ENCODE results near the gene FGF1.

DNA sequence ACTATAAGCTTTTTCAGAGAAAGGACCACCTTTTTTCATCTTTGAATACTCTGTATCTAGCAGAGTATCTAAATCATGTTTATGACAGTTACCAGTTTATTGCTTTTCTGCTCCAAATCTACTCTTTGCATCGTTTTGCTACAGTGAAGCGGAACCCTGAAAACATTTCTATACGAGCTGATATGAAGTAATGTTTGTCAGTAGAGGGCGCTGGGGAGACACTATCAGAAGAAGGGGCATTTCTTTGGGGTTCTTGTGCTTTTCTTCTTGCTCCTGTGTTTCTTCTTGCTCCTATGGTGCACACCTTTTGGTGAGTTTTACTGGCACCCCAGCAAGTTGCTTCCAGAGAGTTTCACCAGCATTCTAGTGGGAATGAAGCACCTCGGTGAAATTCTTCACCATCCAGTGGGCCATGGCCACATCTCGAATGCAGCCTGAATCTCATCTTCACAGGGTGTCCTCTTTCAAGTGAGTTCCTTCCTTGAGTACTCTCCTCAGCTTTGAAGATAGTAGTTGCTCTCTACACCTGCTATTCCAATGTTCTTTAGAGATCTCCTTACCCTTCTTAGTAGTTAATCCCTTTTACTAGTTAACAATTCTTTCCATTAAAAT is 98.4 kb downstream of the FGF1 start:
- TF ChIP-seq CTCF (IDR thresholded peaks at IDR 0.05) (peak in 2 of 7 experiments; percentile 19 to 39), POLR2AphosphoS5 (IDR thresholded peaks at IDR 0.05) (no peak), EP300 (IDR thresholded peaks at IDR 0.05) (no peak), POLR2A (IDR thresholded peaks at IDR 0.05) (no peak)

All from stomach (tissue), 4 donors.